Measurements from ENCODE around the gene ATG5. TPM values are rescaled to one million over a fixed set of nuclear protein-coding genes. Genes with fewer than 3 reads are reported as not detected.

Gene ATG5
- total and polyA plus RNA-seq, 11 donors = 8.8 to 23.9 (median 14.3) TPM

- no peak overlapping the region for H3K27ac ChIP-seq
- H3K4me1 ChIP-seq = peaks cover 0 to 7% (median 0%) of the 10 kb centered on the region in 12 donors
- H3K36me3 ChIP-seq = no peaks in the 10 kb centered on the region
- H3K27me3 ChIP-seq = no peaks in the 10 kb centered on the region
- no peak overlapping the region for H3K4me3 ChIP-seq
- peaks cover 0 to 14% (median 0%) of the 10 kb centered on the region in 12 donors for H3K9me3 ChIP-seq
- TF ChIP-seq POLR2A (IDR thresholded peaks at IDR 0.05) = no peak
- no peak for TF ChIP-seq CTCF (IDR thresholded peaks at IDR 0.05)
- no peak for ATAC-seq
- intact Hi-C loops (cut with DNase I) = loop anchor here in 8 of 10 donors (5.0 to 10.0 kb wide), 8 partner anchors 131 to 791 kb away; partner anchors contain the start of gene PRDM1 (in 1 of the 8)
- DNase-seq = no peak
Observed at GRCh38 chr6:106225581-106225980, 100.0 kb downstream of the ATG5 start.

GRCh38 chr6:106223300-106223930, 102.1 kb downstream of the ATG5 start:
- Histone ChIP-seq H3K4me1 (peaks cover 0 to 7% (median 0%) of the 10 kb centered on the region in 12 donors), H3K4me3 (no peak overlapping the region), H3K27ac (no peak overlapping the region), H3K36me3 (no peaks in the 10 kb centered on the region), H3K27me3 (no peaks in the 10 kb centered on the region), H3K9me3 (peaks cover 0 to 14% (median 0%) of the 10 kb centered on the region in 12 donors)
- DNase-seq = peak in 3 of 5 donors; percentile 35 to 60 (median 51)
- TF ChIP-seq POLR2A (IDR thresholded peaks at IDR 0.05) = no peak
- TF ChIP-seq CTCF (IDR thresholded peaks at IDR 0.05) = peak; percentile 44 to 75 (median 66)
- peak in 3 of 4 donors; percentile 61 to 73 (median 71) for ATAC-seq
- intact Hi-C loops (cut with DNase I) = loop anchor here in 9 of 10 donors (1.0 to 10.0 kb wide), 18 partner anchors 129 to 796 kb away; partner anchors contain the start of gene PRDM1 (in 2 of the 9)
- 32 to 48% (median 38%) methylated on average over 2 of the region's 2 CpGs for WGBS, 4 donors

DNA sequence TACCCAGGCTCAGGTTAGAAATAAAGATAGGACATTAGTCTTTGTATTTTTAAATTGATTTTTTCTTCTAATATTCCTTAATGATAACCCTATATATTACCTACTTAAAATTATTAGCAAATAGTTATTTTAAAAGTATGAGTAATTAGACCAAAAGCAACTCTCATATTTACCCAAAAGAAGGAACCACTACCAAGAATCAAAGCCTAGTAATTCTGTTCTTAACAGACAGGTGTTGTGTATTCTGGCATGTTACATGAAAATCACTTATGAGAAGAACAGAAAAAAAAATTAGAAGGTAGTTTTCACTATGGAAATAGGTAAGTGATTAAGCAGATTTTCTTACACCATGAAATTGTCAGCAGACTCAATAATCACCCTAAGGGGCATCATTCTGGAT, 105.1 kb downstream of the ATG5 start:
- intact Hi-C loops (cut with DNase I) = loop anchor here in 9 of 10 donors (5.0 to 10.0 kb wide), 14 partner anchors 126 to 793 kb away; partner anchors contain the start of gene PRDM1 (in 2 of the 9)

More for the DNA sequence above, 105.1 kb downstream of the ATG5 start:
- no peaks in the 10 kb centered on the region for H3K27me3 ChIP-seq
- ATAC-seq (no peak), DNase-seq (no peak)
- no peaks in the 10 kb centered on the region for H3K36me3 ChIP-seq
- TF ChIP-seq CTCF (IDR thresholded peaks at IDR 0.05) (no peak), POLR2A (IDR thresholded peaks at IDR 0.05) (no peak)
- H3K4me3 ChIP-seq = no peak overlapping the region
- H3K9me3 ChIP-seq = no peaks in the 10 kb centered on the region
- peaks cover 0 to 7% (median 0%) of the 10 kb centered on the region in 12 donors for H3K4me1 ChIP-seq
- no peak overlapping the region for H3K27ac ChIP-seq

All from heart left ventricle (tissue), 16 donors.